ENCODE measurements around the gene SFMBT1. TPM values are rescaled to one million over a fixed set of nuclear protein-coding genes. Genes with fewer than 3 reads are reported as not detected.

Gene SFMBT1
- total RNA-seq, 1 donor from 2014 or later: 8.4 TPM

- no peak for TF ChIP-seq CTCF (IDR thresholded peaks at IDR 0.05)
- DNase-seq (ENCODE audit: low spot score): no peak
- Mint-ChIP-seq H3K4me1 (ENCODE audit: low read depth) (peaks cover 15% of the 10 kb centered on the region), H3K27me3 (ENCODE audit: low read depth) (no peaks in the 10 kb centered on the region), H3K27ac (ENCODE audit: unreplicated experiment) (no peak overlapping the region), H3K4me3 (ENCODE audit: unreplicated experiment) (no peak overlapping the region), H3K9me3 (ENCODE audit: low read depth) (no peaks in the 10 kb centered on the region), H3K36me3 (ENCODE audit: low read depth) (no peaks in the 10 kb centered on the region)
Measured at GRCh38 chr3:52871761-52872160, 174.1 kb downstream of the SFMBT1 start.

DNA sequence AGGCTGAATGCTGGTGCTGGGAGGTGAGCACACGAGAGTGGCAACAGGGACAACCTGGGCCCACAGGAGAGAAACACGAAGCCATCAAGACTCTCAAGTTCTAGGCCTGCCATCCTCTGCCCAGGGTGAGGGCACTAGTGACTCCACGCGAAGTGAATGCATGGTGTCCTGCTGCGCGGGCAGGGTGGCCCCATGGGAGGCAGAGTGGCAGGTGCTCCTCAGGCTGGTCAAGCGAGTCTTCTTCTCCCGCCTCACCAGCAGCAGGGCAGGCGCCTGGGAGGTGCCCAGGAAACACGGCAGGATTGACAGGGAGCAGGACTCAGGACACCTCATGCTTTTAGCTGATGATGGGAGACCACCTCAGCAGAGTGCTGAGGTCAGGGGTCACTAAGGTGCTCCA, 175.4 kb downstream of the SFMBT1 start:
- Mint-ChIP-seq H3K4me1 (ENCODE audit: low read depth) (peaks cover 15% of the 10 kb centered on the region), H3K27ac (ENCODE audit: unreplicated experiment) (no peak overlapping the region), H3K36me3 (ENCODE audit: low read depth) (peaks cover 3% of the 10 kb centered on the region), H3K4me3 (ENCODE audit: unreplicated experiment) (no peak overlapping the region), H3K27me3 (ENCODE audit: low read depth) (no peaks in the 10 kb centered on the region), H3K9me3 (ENCODE audit: low read depth) (no peaks in the 10 kb centered on the region)
- no peak for DNase-seq (ENCODE audit: low spot score)
- no peak for TF ChIP-seq CTCF (IDR thresholded peaks at IDR 0.05)

- peaks cover 7% of the 10 kb centered on the region for H3K9me3 Mint-ChIP-seq (ENCODE audit: low read depth)
- TF ChIP-seq CTCF (IDR thresholded peaks at IDR 0.05): no peak
- no peaks in the 10 kb centered on the region for H3K27me3 Mint-ChIP-seq (ENCODE audit: low read depth)
- no peaks in the 10 kb centered on the region for H3K4me1 Mint-ChIP-seq (ENCODE audit: low read depth)
- no peak for DNase-seq (ENCODE audit: low spot score)
- H3K27ac Mint-ChIP-seq (ENCODE audit: unreplicated experiment): no peak overlapping the region
- peaks cover 6% of the 10 kb centered on the region for H3K36me3 Mint-ChIP-seq (ENCODE audit: low read depth)
- H3K4me3 Mint-ChIP-seq (ENCODE audit: unreplicated experiment): no peak overlapping the region
Measured at GRCh38 chr3:52866427-52866826, 179.4 kb downstream of the SFMBT1 start.

GRCh38 chr3:52865994-52866393, 179.9 kb downstream of the SFMBT1 start:
- no peaks in the 10 kb centered on the region for H3K27me3 Mint-ChIP-seq (ENCODE audit: low read depth)
- H3K4me1 Mint-ChIP-seq (ENCODE audit: low read depth): no peaks in the 10 kb centered on the region
- H3K9me3 Mint-ChIP-seq (ENCODE audit: low read depth): peaks cover 7% of the 10 kb centered on the region
- H3K4me3 Mint-ChIP-seq (ENCODE audit: unreplicated experiment): no peak overlapping the region
- no peak for DNase-seq (ENCODE audit: low spot score)
- H3K36me3 Mint-ChIP-seq (ENCODE audit: low read depth): peaks cover 6% of the 10 kb centered on the region
- H3K27ac Mint-ChIP-seq (ENCODE audit: unreplicated experiment): no peak overlapping the region
- no peak for TF ChIP-seq CTCF (IDR thresholded peaks at IDR 0.05)

DNA sequence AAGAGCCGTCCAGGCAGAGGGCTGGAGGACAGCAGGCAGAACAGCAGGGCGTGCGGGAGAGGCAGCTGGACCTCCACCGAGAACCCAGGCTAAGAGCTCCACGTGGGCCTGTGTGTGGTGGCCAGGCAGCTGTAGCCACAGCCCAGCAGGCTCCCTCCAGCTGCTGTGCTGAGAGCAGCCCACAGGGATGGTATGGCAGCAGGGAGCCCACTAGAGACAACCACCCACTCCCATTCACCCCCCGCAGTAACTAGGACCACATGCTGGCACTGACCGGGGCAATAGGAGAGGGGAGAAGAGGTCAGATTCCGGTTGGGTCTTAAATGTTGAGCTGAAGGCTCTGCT, 185.5 kb downstream of the SFMBT1 start:
- Mint-ChIP-seq H3K36me3 (ENCODE audit: low read depth) (peaks cover 8% of the 10 kb centered on the region), H3K4me3 (ENCODE audit: unreplicated experiment) (no peak overlapping the region), H3K9me3 (ENCODE audit: low read depth) (peaks cover 7% of the 10 kb centered on the region), H3K27me3 (ENCODE audit: low read depth) (no peaks in the 10 kb centered on the region), H3K4me1 (ENCODE audit: low read depth) (no peaks in the 10 kb centered on the region), H3K27ac (ENCODE audit: unreplicated experiment) (no peak overlapping the region)
- TF ChIP-seq CTCF (IDR thresholded peaks at IDR 0.05): no peak
- DNase-seq (ENCODE audit: low spot score): no peak

Data from chondrocyte (in vitro differentiated cells).